Activated CD8-positive, alpha-beta memory T cell treated with anti-CD3 and anti-CD28 coated beads, Interleukin-2, amount 10 ng/mL, durations not matched to agents 7 days and 5 days (primary cell): Measurements from ENCODE around the gene MT3. TPM values are rescaled to one million over a fixed set of nuclear protein-coding genes. Genes with fewer than 3 reads are reported as not detected.
"Not testable (repeated sequence)": the region's sequence is repeated elsewhere in the genome, so short reads cannot be mapped to it uniquely, and the experiment has no call there.

ENCODE experiments used
- ATAC-seq: fragments of 150-1000 bp; cut with Tn5 transposase; one replicate; pipeline ENCODE4 v1.10.0; 2021; ENCODE audit warnings: moderate library complexity
- CTCF ChIA-PET: fragments of 350-600 bp; sonication (Branson Sonifier 250); formaldehyde crosslinking; loops from one replicate; lab custom pipeline; 2021; ENCODE audit warnings: antibody characterized with exemption; lab: Charles Lee
- DNase-seq: peaks from one replicate; pipeline ENCODE4 v3.0.0-alpha.2; 2020
- H3K27ac Mint-ChIP-seq: one replicate; pipeline ENCODE4 v1.8.0; 2021; ENCODE audit warnings: mild to moderate bottlenecking, mixed read lengths
- H3K27me3 Mint-ChIP-seq: one replicate; pipeline ENCODE4 v1.8.0; 2021; ENCODE audit warnings: mixed read lengths
- H3K36me3 Mint-ChIP-seq: one replicate; pipeline ENCODE4 v1.8.0; 2021; ENCODE audit warnings: mild to moderate bottlenecking, mixed read lengths
- H3K4me1 Mint-ChIP-seq: one replicate; pipeline ENCODE4 v1.8.0; 2021; ENCODE audit warnings: mixed read lengths
- H3K4me3 Mint-ChIP-seq: one replicate; pipeline ENCODE4 v1.8.0; 2021; ENCODE audit warnings: mild to moderate bottlenecking, moderate library complexity, mixed read lengths
- H3K9me3 Mint-ChIP-seq: one replicate; pipeline ENCODE4 v1.8.0; 2022; ENCODE audit warnings: low read depth, mixed read lengths
- total RNA-seq, 2 experiments: library from RNA; stranded (reverse); gene quantifications; one replicate each; pipeline ENCODE4 v1.2.3, GENCODE V29; 2021

MT3 gene
- total RNA-seq, 2 experiments from 2014 or later = 3.6 TPM; not detected in 1

- CTCF ChIA-PET = interaction anchor here (0.9 to 1.3 kb wide), 2 partner anchors 15 to 141 kb away, joined by 3 read pairs; no protein-coding TSS in a partner anchor
- H3K27ac Mint-ChIP-seq = no peak overlapping the region
- no peak overlapping the region for H3K4me3 Mint-ChIP-seq
These were observed 28.9 kb upstream of the MT3 start for GRCh38 chr16:56560447-56560846.

GRCh38 chr16:56561126-56561525, 28.2 kb upstream of the MT3 start:
- no peak overlapping the region for H3K4me3 Mint-ChIP-seq
- peaks cover under 1% of the 10 kb centered on the region for H3K4me1 Mint-ChIP-seq
- H3K27me3 Mint-ChIP-seq = peaks cover 34% of the 10 kb centered on the region
- H3K36me3 Mint-ChIP-seq = no peaks in the 10 kb centered on the region
- CTCF ChIA-PET = interaction anchor here (1.0 to 1.3 kb wide), 3 partner anchors 16 to 596 kb away, joined by 3 read pairs; no protein-coding TSS in a partner anchor
- no peak overlapping the region for H3K27ac Mint-ChIP-seq
- ATAC-seq (no peak), DNase-seq (no peak)
- H3K9me3 Mint-ChIP-seq = no peaks in the 10 kb centered on the region

More at GRCh38 chr16:56560447-56560846, 28.9 kb upstream of the MT3 start:
- ATAC-seq = no peak
- no peak for DNase-seq
- Mint-ChIP-seq H3K27me3 (peaks cover 41% of the 10 kb centered on the region), H3K36me3 (no peaks in the 10 kb centered on the region), H3K9me3 (no peaks in the 10 kb centered on the region), H3K4me1 (no peaks in the 10 kb centered on the region)

GRCh38 chr16:56564793-56565477, 24.4 kb upstream of the MT3 start, which contains the start of gene MT4:
TSS of gene MT4 (plus strand) at chr16:56565073. CDS start at chr16:56565129, 56 bp downstream.
- Mint-ChIP-seq H3K36me3 (no peaks in the 10 kb centered on the region), H3K27ac (no peak within 1 kb of the TSS), H3K4me3 (no peak within 1 kb of the TSS), H3K9me3 (no peaks in the 10 kb centered on the region), H3K4me1 (peaks cover 12% of the 10 kb centered on the region), H3K27me3 (peaks cover 8% of the 10 kb centered on the region)
- CTCF ChIA-PET = interaction anchor here (1.7 kb wide), 1 partner anchor 12 kb away, joined by 9 read pairs; no protein-coding TSS in a partner anchor
- DNase-seq (no peak), ATAC-seq (no peak)

DNA sequence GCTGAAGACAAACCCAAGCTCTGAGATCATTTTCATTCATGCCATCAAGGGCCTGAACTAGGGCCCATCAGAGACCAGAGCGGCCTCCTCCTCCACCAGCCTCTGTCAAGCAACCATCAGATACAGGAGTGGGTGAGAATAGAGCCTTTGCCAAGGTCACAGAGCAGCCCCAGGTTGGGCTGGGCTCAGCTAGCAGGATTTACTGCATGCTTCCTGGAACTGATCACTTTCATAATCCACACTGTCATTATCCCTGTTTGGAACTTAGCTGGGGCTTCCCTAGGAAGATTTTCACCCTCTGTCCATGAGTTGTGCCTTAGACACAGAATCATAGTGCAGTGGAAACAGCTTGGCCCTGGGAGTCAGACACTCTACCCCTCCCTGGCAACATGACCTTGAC, 19.4 kb upstream of the MT3 start:
- DNase-seq (no peak), ATAC-seq (no peak)
- Mint-ChIP-seq H3K4me1 (peaks cover 12% of the 10 kb centered on the region), H3K36me3 (no peaks in the 10 kb centered on the region), H3K27ac (no peak overlapping the region), H3K4me3 (no peak overlapping the region), H3K9me3 (peaks cover 3% of the 10 kb centered on the region), H3K27me3 (no peaks in the 10 kb centered on the region)
- CTCF ChIA-PET = interaction anchor here (1.0 to 2.3 kb wide), 2 partner anchors 12 to 132 kb away, joined by 4 to 5 read pairs; no protein-coding TSS in a partner anchor

DNA sequence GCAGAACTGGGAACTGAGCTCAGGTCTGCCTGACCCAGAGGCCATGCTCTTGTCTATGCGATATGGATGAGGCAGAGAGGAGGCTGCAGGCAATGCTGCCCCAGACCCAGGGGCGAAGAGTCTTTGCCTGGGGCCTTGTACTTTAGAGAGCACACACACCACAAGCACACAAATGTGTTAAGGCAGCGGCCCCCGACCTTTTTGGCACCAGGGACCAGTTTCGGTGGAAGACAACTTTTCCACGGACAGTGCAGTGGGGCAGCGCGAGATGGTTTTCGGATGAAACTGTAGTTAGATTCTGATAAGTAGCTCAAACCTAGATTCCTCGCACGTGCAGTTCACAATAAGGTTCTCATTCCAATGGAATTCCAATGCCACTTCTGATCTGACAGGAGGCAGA, 17.8 kb upstream of the MT3 start:
- no peak for DNase-seq
- CTCF ChIA-PET = interaction anchor here (2.3 to 3.4 kb wide), 2 partner anchors 10 to 130 kb away, joined by 5 to 15 read pairs; no protein-coding TSS in a partner anchor

DNA sequence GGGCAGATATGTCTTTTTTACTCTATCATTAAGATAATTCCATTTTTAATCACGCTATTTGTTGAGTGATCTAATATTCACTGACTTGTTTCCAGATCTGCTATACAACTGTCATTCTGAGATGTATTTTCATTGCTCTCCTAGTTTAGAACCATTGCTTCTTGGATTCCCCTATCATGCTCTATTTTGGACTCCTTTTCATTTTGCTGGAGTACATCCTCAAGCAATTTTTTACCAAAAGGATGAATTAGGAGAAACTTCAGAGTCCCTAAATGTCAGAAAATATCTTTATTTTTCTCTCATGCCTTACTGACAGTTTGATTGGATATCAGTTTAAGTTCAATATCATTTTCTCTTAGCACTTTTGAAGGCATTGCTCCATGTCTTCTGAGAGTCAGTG, 14.7 kb upstream of the MT3 start:
- no peak for DNase-seq
- H3K4me3 Mint-ChIP-seq = no peak overlapping the region
- no peak for ATAC-seq
- H3K27me3 Mint-ChIP-seq = peaks cover 8% of the 10 kb centered on the region
- no peaks in the 10 kb centered on the region for H3K36me3 Mint-ChIP-seq
- peaks cover 8% of the 10 kb centered on the region for H3K4me1 Mint-ChIP-seq
- CTCF ChIA-PET = interaction anchor here (0.6 to 3.4 kb wide), 2 partner anchors 127 to 1999 kb away, joined by 3 to 15 read pairs; no protein-coding TSS in a partner anchor
- peaks cover 3% of the 10 kb centered on the region for H3K9me3 Mint-ChIP-seq
- H3K27ac Mint-ChIP-seq = no peak overlapping the region

More for the DNA sequence above, 17.8 kb upstream of the MT3 start:
- ATAC-seq = no peak
- no peaks in the 10 kb centered on the region for H3K36me3 Mint-ChIP-seq
- peaks cover 3% of the 10 kb centered on the region for H3K9me3 Mint-ChIP-seq
- H3K27ac Mint-ChIP-seq = no peak overlapping the region
- peaks cover 7% of the 10 kb centered on the region for H3K4me1 Mint-ChIP-seq
- no peak overlapping the region for H3K4me3 Mint-ChIP-seq
- peaks cover 7% of the 10 kb centered on the region for H3K27me3 Mint-ChIP-seq

- Mint-ChIP-seq H3K27me3 (peaks cover 17% of the 10 kb centered on the region), H3K27ac (no peak overlapping the region), H3K4me1 (peaks cover 8% of the 10 kb centered on the region), H3K36me3 (no peaks in the 10 kb centered on the region), H3K4me3 (no peak overlapping the region), H3K9me3 (peaks cover 3% of the 10 kb centered on the region)
- ATAC-seq (peak; percentile 100), DNase-seq (peak; percentile 92)
- CTCF ChIA-PET = interaction anchor here (0.6 to 3.4 kb wide), 47 partner anchors 9 to 295 kb away, joined by 3 to 94 read pairs (median 4); partner anchors contain the start of genes MT1E, MT1X, MT2A and MT3
These were observed 12.6 kb upstream of the MT3 start for GRCh38 chr16:56576585-56577299.

- peaks cover 3% of the 10 kb centered on the region for H3K9me3 Mint-ChIP-seq
- H3K4me3 Mint-ChIP-seq = no peak overlapping the region
- H3K27ac Mint-ChIP-seq = peak overlapping the region; percentile 35
- ATAC-seq (no peak), DNase-seq (no peak)
- H3K36me3 Mint-ChIP-seq = no peaks in the 10 kb centered on the region
- peaks cover 8% of the 10 kb centered on the region for H3K4me1 Mint-ChIP-seq
- CTCF ChIA-PET = interaction anchor here (0.6 to 3.4 kb wide), 40 partner anchors 11 to 294 kb away, joined by 3 to 94 read pairs (median 5); partner anchors contain the start of genes MT1E, MT1X, MT2A and MT3
- peaks cover 19% of the 10 kb centered on the region for H3K27me3 Mint-ChIP-seq
These were observed 12.1 kb upstream of the MT3 start for GRCh38 chr16:56577300-56577625.

- CTCF ChIA-PET = interaction anchor here (3.9 kb wide), 1 partner anchor 122 kb away, joined by 17 read pairs; no protein-coding TSS in a partner anchor
- peaks cover 32% of the 10 kb centered on the region for H3K27me3 Mint-ChIP-seq
- H3K9me3 Mint-ChIP-seq = no peaks in the 10 kb centered on the region
- no peak overlapping the region for H3K4me3 Mint-ChIP-seq
- H3K4me1 Mint-ChIP-seq = peaks cover 8% of the 10 kb centered on the region
- H3K27ac Mint-ChIP-seq = no peak overlapping the region
- ATAC-seq (no peak), DNase-seq (no peak)
- H3K36me3 Mint-ChIP-seq = no peaks in the 10 kb centered on the region
These were observed 8.8 kb upstream of the MT3 start for GRCh38 chr16:56580391-56581048.

- peaks cover 38% of the 10 kb centered on the region for H3K27me3 Mint-ChIP-seq
- not testable (repeated sequence) for H3K9me3 Mint-ChIP-seq, H3K4me3 Mint-ChIP-seq, H3K27ac Mint-ChIP-seq, H3K36me3 Mint-ChIP-seq, DNase-seq, H3K4me1 Mint-ChIP-seq, ATAC-seq
- CTCF ChIA-PET = interaction anchor here (0.8 to 3.9 kb wide), 2 partner anchors 119 to 131 kb away, joined by 3 to 17 read pairs; no protein-coding TSS in a partner anchor
These were observed 6.4 kb upstream of the MT3 start for GRCh38 chr16:56582911-56583310.

- no peaks in the 10 kb centered on the region for H3K4me1 Mint-ChIP-seq
- no peaks in the 10 kb centered on the region for H3K36me3 Mint-ChIP-seq
- no peak for ATAC-seq
- H3K9me3 Mint-ChIP-seq = no peaks in the 10 kb centered on the region
- H3K27ac Mint-ChIP-seq = no peak overlapping the region
- CTCF ChIA-PET = interaction anchor here (0.9 to 3.9 kb wide), 2 partner anchors 60 to 119 kb away, joined by 3 to 17 read pairs; no protein-coding TSS in a partner anchor
- no peak for DNase-seq
- H3K4me3 Mint-ChIP-seq = no peak overlapping the region
- peaks cover 44% of the 10 kb centered on the region for H3K27me3 Mint-ChIP-seq
These were observed 5.8 kb upstream of the MT3 start for GRCh38 chr16:56583351-56584168.

- ATAC-seq = no peak
- H3K27me3 Mint-ChIP-seq = peaks cover 49% of the 10 kb centered on the region
- H3K4me3 Mint-ChIP-seq = no peak overlapping the region
These were observed 5.1 kb upstream of the MT3 start for GRCh38 chr16:56584276-56584675.

More at GRCh38 chr16:56584276-56584675, 5.1 kb upstream of the MT3 start:
- Mint-ChIP-seq H3K36me3 (no peaks in the 10 kb centered on the region), H3K4me1 (peaks cover 3% of the 10 kb centered on the region), H3K9me3 (no peaks in the 10 kb centered on the region), H3K27ac (no peak overlapping the region)
- no peak for DNase-seq
- CTCF ChIA-PET = interaction anchor here (0.9 kb wide), 1 partner anchor 59 kb away, joined by 3 read pairs; no protein-coding TSS in a partner anchor
